Loucy (cell line): ENCODE results near the gene ARFGEF3.

Experiments
- H2AFZ ChIP-seq: fragments of 200-600 bp; sonication (generic); 2 replicates; pipeline ENCODE4 v1.6.0; 2016; ENCODE audit warnings: antibody characterized with exemption, mild to moderate bottlenecking, low read length, moderate library complexity
- H3F3A ChIP-seq: fragments of 200-600 bp; 2 replicates; pipeline ENCODE4 v1.6.0; 2016; ENCODE audit warnings: antibody characterized with exemption, low read depth, mild to moderate bottlenecking
- H3K27me3 ChIP-seq: fragments of 200-600 bp; sonication (generic); 2 replicates; pipeline ENCODE4 v1.6.1; 2014; ENCODE audit warnings: low read length, mild to moderate bottlenecking; ENCODE audit not compliant: insufficient read depth, poor library complexity, severe bottlenecking
- H3K36me3 ChIP-seq: fragments of 200-600 bp; sonication (generic); 2 replicates; pipeline ENCODE4 v1.6.1; 2016; ENCODE audit warnings: low read length; ENCODE audit not compliant: insufficient read depth
- H3K4me1 ChIP-seq: fragments of 200-600 bp; sonication (generic); 2 replicates; pipeline ENCODE4 v1.5.1; 2014; ENCODE audit warnings: low read length, mild to moderate bottlenecking; ENCODE audit not compliant: insufficient read depth, poor library complexity, severe bottlenecking
- H3K4me2 ChIP-seq: fragments of 200-600 bp; sonication (generic); 2 replicates; pipeline ENCODE4 v1.6.0; 2014; ENCODE audit warnings: antibody characterized with exemption, low read length, low read depth, mild to moderate bottlenecking; ENCODE audit not compliant: poor library complexity, severe bottlenecking
- H3K4me3 ChIP-seq: fragments of 200-600 bp; sonication (generic); 2 replicates; pipeline ENCODE4 v1.5.1; 2014; ENCODE audit warnings: low read length, mild to moderate bottlenecking, mixed read lengths; ENCODE audit not compliant: poor library complexity, severe bottlenecking
- H3K79me2 ChIP-seq: fragments of 200-600 bp; sonication (generic); 2 replicates; pipeline ENCODE4 v1.6.1; 2014; ENCODE audit warnings: low read length; ENCODE audit not compliant: insufficient read depth
- H3K9ac ChIP-seq: fragments of 200-600 bp; sonication (generic); 2 replicates; pipeline ENCODE4 v1.6.0; 2014; ENCODE audit warnings: mild to moderate bottlenecking, low read depth, low read length, moderate library complexity; ENCODE audit not compliant: poor library complexity, severe bottlenecking
- H3K9me2 ChIP-seq: fragments of 200-600 bp; sonication (generic); replicated peaks from 2 replicates; pipeline ENCODE4 v1.6.1; 2016; ENCODE audit warnings: low read depth, low read length, mixed read lengths
- H3K9me3 ChIP-seq: fragments of 200-600 bp; sonication (generic); 2 replicates; pipeline ENCODE4 v1.6.1; 2014; ENCODE audit warnings: mild to moderate bottlenecking, antibody characterized with exemption, low read length, low read depth; ENCODE audit not compliant: insufficient read depth
- H4K20me1 ChIP-seq: fragments of 200-600 bp; sonication (generic); 2 replicates; pipeline ENCODE4 v1.6.0; 2014; ENCODE audit warnings: antibody characterized with exemption, low read length, mild to moderate bottlenecking; ENCODE audit not compliant: insufficient read depth, poor library complexity, severe bottlenecking
- EZH2phosphoT487 ChIP-seq: fragments of 200-600 bp; IDR thresholded peaks from 2 replicates; pipeline ENCODE4 v1.6.1; 2018; ENCODE audit warnings: antibody characterized with exemption, mild to moderate bottlenecking, moderate library complexity, borderline replicate concordance
- TF ChIP-seq, protein P1 (sequence below): fragments of 200-600 bp; sonication (generic); conservative IDR thresholded peaks from 2 replicates; pipeline ENCODE4 v1.5.1; 2014; ENCODE audit warnings: mild to moderate bottlenecking, antibody characterized with exemption, low read length

ARFGEF3 gene

DNA sequence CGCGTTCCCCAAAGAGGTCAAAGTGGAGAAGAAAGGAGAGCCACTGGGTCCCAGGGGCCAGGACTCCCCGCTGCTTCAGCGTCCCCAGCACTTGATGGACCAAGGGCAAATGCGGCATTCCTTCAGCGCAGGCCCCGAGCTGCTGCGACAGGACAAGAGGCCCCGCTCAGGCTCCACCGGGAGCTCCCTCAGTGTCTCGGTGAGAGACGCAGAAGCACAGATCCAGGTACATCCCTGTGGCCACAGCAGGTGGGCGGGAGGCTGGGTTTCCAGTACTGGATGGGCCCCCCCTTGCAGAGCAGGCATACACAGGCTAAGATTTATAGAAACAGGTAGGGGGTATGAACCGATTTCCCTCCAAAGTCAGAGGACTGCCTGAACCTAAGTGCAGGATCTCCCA is 173.2 kb downstream of the ARFGEF3 start:
- Histone ChIP-seq H3K36me3 (no peaks in the 10 kb centered on the region), H3K27me3 (no peaks in the 10 kb centered on the region), H3K9me2 (no peaks in the 10 kb centered on the region), H3K4me3 (no peak overlapping the region), H3K9ac (no peak overlapping the region), H3F3A (no peaks in the 10 kb centered on the region), H4K20me1 (no peaks in the 10 kb centered on the region), H3K4me2 (no peak overlapping the region), H3K9me3 (no peaks in the 10 kb centered on the region), H3K79me2 (no peaks in the 10 kb centered on the region), H2AFZ (no peak overlapping the region), H3K4me1 (no peaks in the 10 kb centered on the region)
- TF ChIP-seq, protein P1, sequence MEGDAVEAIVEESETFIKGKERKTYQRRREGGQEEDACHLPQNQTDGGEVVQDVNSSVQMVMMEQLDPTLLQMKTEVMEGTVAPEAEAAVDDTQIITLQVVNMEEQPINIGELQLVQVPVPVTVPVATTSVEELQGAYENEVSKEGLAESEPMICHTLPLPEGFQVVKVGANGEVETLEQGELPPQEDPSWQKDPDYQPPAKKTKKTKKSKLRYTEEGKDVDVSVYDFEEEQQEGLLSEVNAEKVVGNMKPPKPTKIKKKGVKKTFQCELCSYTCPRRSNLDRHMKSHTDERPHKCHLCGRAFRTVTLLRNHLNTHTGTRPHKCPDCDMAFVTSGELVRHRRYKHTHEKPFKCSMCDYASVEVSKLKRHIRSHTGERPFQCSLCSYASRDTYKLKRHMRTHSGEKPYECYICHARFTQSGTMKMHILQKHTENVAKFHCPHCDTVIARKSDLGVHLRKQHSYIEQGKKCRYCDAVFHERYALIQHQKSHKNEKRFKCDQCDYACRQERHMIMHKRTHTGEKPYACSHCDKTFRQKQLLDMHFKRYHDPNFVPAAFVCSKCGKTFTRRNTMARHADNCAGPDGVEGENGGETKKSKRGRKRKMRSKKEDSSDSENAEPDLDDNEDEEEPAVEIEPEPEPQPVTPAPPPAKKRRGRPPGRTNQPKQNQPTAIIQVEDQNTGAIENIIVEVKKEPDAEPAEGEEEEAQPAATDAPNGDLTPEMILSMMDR, result no peak
- no peak for TF ChIP-seq EZH2phosphoT487

DNA sequence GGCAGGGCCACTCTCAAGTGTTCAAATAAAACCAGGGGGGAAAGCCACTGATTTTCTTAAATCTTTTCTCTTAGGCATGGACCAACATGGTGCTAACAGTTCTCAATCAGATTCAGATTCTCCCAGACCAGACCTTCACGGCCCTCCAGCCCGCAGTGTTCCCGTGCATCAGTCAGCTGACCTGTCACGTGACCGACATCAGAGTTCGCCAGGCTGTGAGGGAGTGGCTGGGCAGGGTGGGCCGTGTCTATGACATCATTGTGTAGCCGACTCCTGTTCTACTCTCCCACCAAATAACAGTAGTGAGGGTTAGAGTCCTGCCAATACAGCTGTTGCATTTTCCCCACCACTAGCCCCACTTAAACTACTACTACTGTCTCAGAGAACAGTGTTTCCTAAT is 174.5 kb downstream of the ARFGEF3 start:
- H3K79me2 ChIP-seq, result no peaks in the 10 kb centered on the region
- H3K4me3 ChIP-seq, result no peak overlapping the region
- no peaks in the 10 kb centered on the region for H3K9me2 ChIP-seq
- no peaks in the 10 kb centered on the region for H3K4me1 ChIP-seq
- no peak overlapping the region for H3K4me2 ChIP-seq
- TF ChIP-seq, protein P1, result no peak
- TF ChIP-seq EZH2phosphoT487, result no peak
- no peak overlapping the region for H2AFZ ChIP-seq
- H3F3A ChIP-seq, result no peaks in the 10 kb centered on the region
- H3K9me3 ChIP-seq, result no peaks in the 10 kb centered on the region
- no peaks in the 10 kb centered on the region for H3K27me3 ChIP-seq
- no peak overlapping the region for H3K9ac ChIP-seq
- H4K20me1 ChIP-seq, result no peaks in the 10 kb centered on the region
- no peaks in the 10 kb centered on the region for H3K36me3 ChIP-seq

DNA sequence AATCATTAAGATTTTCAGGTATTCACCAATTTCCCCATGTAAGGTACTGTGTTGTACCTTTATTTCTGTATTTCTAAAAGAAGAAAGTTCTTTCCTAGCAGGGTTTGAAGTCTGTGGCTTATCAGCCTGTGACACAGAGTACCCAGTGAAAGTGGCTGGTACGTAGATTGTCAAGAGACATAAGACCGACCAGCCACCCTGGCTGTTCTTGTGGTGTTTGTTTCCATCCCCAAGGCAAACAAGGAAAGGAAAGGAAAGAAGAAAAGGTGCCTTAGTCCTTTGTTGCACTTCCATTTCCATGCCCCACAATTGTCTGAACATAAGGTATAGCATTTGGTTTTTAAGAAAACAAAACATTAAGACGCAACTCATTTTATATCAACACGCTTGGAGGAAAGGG is 175.3 kb downstream of the ARFGEF3 start:
- Histone ChIP-seq H3K4me1 (no peaks in the 10 kb centered on the region), H3F3A (no peaks in the 10 kb centered on the region), H3K79me2 (no peaks in the 10 kb centered on the region), H4K20me1 (no peaks in the 10 kb centered on the region), H3K9me2 (no peaks in the 10 kb centered on the region), H3K9ac (no peak overlapping the region), H3K9me3 (no peaks in the 10 kb centered on the region), H3K27me3 (peaks cover 5% of the 10 kb centered on the region), H3K4me2 (no peak overlapping the region), H3K36me3 (no peaks in the 10 kb centered on the region), H2AFZ (no peak overlapping the region), H3K4me3 (no peak overlapping the region)
- TF ChIP-seq, protein P1, result no peak
- no peak for TF ChIP-seq EZH2phosphoT487
